Natural killer cell (primary cell): ENCODE results near the gene SLC39A11. TPM values are rescaled to one million over a fixed set of nuclear protein-coding genes. Genes with fewer than 3 reads are reported as not detected.

ENCODE experiments used
- ATAC-seq, 3 donors: fragments of 150-1000 bp in 2 of 3; fragments of 200-7000 bp in 1 of 3; cut with Tn5 transposase; 1 replicate in 1 of 3; 2 replicates in 2 of 3; pipeline ENCODE4 v1.10.0; 2021; ENCODE audit warnings: mild to moderate bottlenecking in 2 of 3, moderate library complexity in 2 of 3
- DNase-seq, 2 donors: peaks; one replicate each; pipeline versions ENCODE4 v3.0.0 to v3.0.0-alpha.2; 2013 to 2021; ENCODE audit warnings: mixed read lengths in 1 of 2
- H3K27ac ChIP-seq: one replicate; pipeline ENCODE4 v1.5.1; 2013; ENCODE audit warnings: mild to moderate bottlenecking, low read length
- H3K27me3 ChIP-seq: one replicate; pipeline ENCODE4 v1.6.1; 2013; ENCODE audit warnings: low read length; ENCODE audit not compliant: control insufficient read depth, insufficient read depth
- H3K36me3 ChIP-seq: one replicate; pipeline ENCODE4 v1.6.1; 2013; ENCODE audit warnings: low read length; ENCODE audit not compliant: control insufficient read depth, insufficient read depth
- H3K4me1 ChIP-seq: one replicate; pipeline ENCODE4 v1.6.1; 2013; ENCODE audit warnings: low read length; ENCODE audit not compliant: control insufficient read depth, insufficient read depth
- H3K4me3 ChIP-seq: one replicate; pipeline ENCODE4 v1.5.1; 2013; ENCODE audit warnings: low read length
- H3K9me3 ChIP-seq: one replicate; pipeline ENCODE4 v1.6.1; 2013; ENCODE audit warnings: low read length; ENCODE audit not compliant: control insufficient read depth, insufficient read depth
- H3K27ac Mint-ChIP-seq, 2 donors: one replicate each; pipeline ENCODE4 v1.8.0; 2022; ENCODE audit warnings: mild to moderate bottlenecking in 2 of 2, mixed read lengths in 2 of 2, moderate library complexity in 1 of 2
- H3K27me3 Mint-ChIP-seq, 2 donors: one replicate each; pipeline ENCODE4 v1.8.0; 2022; ENCODE audit warnings: low read depth in 2 of 2, mixed read lengths in 2 of 2
- H3K36me3 Mint-ChIP-seq: one replicate; pipeline ENCODE4 v1.8.0; 2022; ENCODE audit warnings: mixed read lengths
- H3K4me1 Mint-ChIP-seq, 2 donors: one replicate each; pipeline ENCODE4 v1.8.0; 2022; ENCODE audit warnings: mixed read lengths in 2 of 2
- H3K4me3 Mint-ChIP-seq: one replicate; pipeline ENCODE4 v1.8.0; 2022; ENCODE audit warnings: mild to moderate bottlenecking, moderate library complexity, mixed read lengths
- H3K9me3 Mint-ChIP-seq, 2 donors: one replicate each; pipeline ENCODE4 v1.8.0; 2022; ENCODE audit warnings: mixed read lengths in 2 of 2
- CTCF ChIP-seq: fragments of 200-600 bp; IDR thresholded peaks from one replicate; pipeline ENCODE4 v1.8.0; 2022; ENCODE audit warnings: antibody characterized with exemption
- WGBS: methylation state at CpG from one replicate; pipeline ENCODE4 v1.1.7; 2013; ENCODE audit warnings: missing lambda C conversion rate; ENCODE audit not compliant: insufficient coverage; 5-methylcytosine and 5-hydroxymethylcytosine counted together
- intact Hi-C: fragments of 100-400 bp; cut with micrococcal nuclease; formaldehyde crosslinking; loops from one replicate; pipeline ENCODE4 v1.14.2; 2022
- total RNA-seq, 4 donors: library from RNA; stranded (reverse); fragments of 120-200 nt in 1 of 4; gene quantifications; one replicate each; pipeline versions ENCODE4 v1.2.3 to v1.2.4, GENCODE V29; 2013 to 2022

SLC39A11 gene
- total RNA-seq, 3 donors from 2014 or later (not counting 1 experiment from before 2014, with no cell fraction given), result 32.6 to 44.9 (median 39.4) TPM

- Mint-ChIP-seq H3K36me3 (no peaks in the 10 kb centered on the region), H3K4me1 (no peaks in the 10 kb centered on the region), H3K27ac (no peak overlapping the region), H3K9me3 (no peaks in the 10 kb centered on the region), H3K4me3 (no peak overlapping the region), H3K27me3 (no peaks in the 10 kb centered on the region)
- Histone ChIP-seq H3K4me3 (no peak overlapping the region), H3K4me1 (no peaks in the 10 kb centered on the region), H3K27ac (no peak overlapping the region), H3K9me3 (no peaks in the 10 kb centered on the region), H3K27me3 (no peaks in the 10 kb centered on the region), H3K36me3 (no peaks in the 10 kb centered on the region)
- intact Hi-C loops, result no loop called here
- ATAC-seq, result no peak
- TF ChIP-seq CTCF, result no peak
- whole genome bisulfite sequencing, result 49% methylated on average over 7 of the region's 7 CpGs
- DNase-seq, result no peak
Measured at GRCh38 chr17:72687886-72688285, 404.6 kb downstream of the SLC39A11 start.

- H3K36me3 Mint-ChIP-seq, result no peaks in the 10 kb centered on the region
- Histone ChIP-seq H3K27me3 (no peaks in the 10 kb centered on the region), H3K27ac (no peak overlapping the region), H3K4me3 (no peak overlapping the region), H3K36me3 (no peaks in the 10 kb centered on the region), H3K9me3 (no peaks in the 10 kb centered on the region), H3K4me1 (no peaks in the 10 kb centered on the region)
- DNase-seq, result no peak
- no peak for TF ChIP-seq CTCF
- no peaks in the 10 kb centered on the region for H3K4me1 Mint-ChIP-seq
- no peaks in the 10 kb centered on the region for H3K27me3 Mint-ChIP-seq
- intact Hi-C loops, result no loop called here
- 93% methylated on average over 11 of the region's 11 CpGs for WGBS
- H3K27ac Mint-ChIP-seq, result no peak overlapping the region
- no peaks in the 10 kb centered on the region for H3K9me3 Mint-ChIP-seq
- H3K4me3 Mint-ChIP-seq, result no peak overlapping the region
- ATAC-seq, result no peak
Measured at GRCh38 chr17:72684405-72685020, 408.0 kb downstream of the SLC39A11 start.

GRCh38 chr17:72683506-72684404 is 408.7 kb downstream of the SLC39A11 start:
- no peak overlapping the region for H3K27ac Mint-ChIP-seq
- no peak for ATAC-seq
- Histone ChIP-seq H3K9me3 (no peaks in the 10 kb centered on the region), H3K4me1 (no peaks in the 10 kb centered on the region), H3K36me3 (no peaks in the 10 kb centered on the region), H3K27ac (no peak overlapping the region), H3K4me3 (no peak overlapping the region), H3K27me3 (no peaks in the 10 kb centered on the region)
- TF ChIP-seq CTCF, result no peak
- WGBS, result 96% methylated on average over 10 of the region's 10 CpGs
- no peaks in the 10 kb centered on the region for H3K9me3 Mint-ChIP-seq
- no peaks in the 10 kb centered on the region for H3K27me3 Mint-ChIP-seq
- DNase-seq, result no peak
- H3K36me3 Mint-ChIP-seq, result no peaks in the 10 kb centered on the region
- intact Hi-C loops, result no loop called here
- H3K4me3 Mint-ChIP-seq, result no peak overlapping the region
- no peaks in the 10 kb centered on the region for H3K4me1 Mint-ChIP-seq
